ENCODE data around the gene CTSS. TPM values are rescaled to one million over a fixed set of nuclear protein-coding genes. Genes with fewer than 3 reads are reported as not detected.
A peak's percentile ranks its signal among the peaks of the same experiment; 100 is the strongest.
"Not testable (repeated sequence)": the region's sequence is repeated elsewhere in the genome, so short reads cannot be mapped to it uniquely, and the experiment has no call there.

The CTSS gene
- total RNA-seq, 2 experiments from 2014 or later = 123 to 127 TPM

DNA sequence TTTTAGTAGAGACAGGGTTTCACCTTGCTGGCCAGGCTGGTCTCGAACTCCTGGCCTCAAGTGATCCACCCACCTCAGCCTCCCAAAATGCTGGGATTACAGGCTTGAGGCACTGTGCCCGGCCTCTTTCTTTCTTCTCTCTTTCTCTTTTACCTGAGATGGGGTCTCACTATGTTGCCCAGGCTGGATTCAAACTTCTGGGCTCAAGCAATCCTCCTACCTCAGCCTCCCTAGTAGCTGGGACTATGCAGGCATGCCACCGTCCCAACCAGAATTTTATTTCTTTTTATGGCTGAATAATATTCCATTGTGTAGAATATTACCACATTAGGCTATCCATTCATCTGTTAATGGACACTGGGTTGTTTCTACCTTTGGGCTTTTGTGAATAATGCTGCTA, 28.2 kb upstream of the CTSS start:
- DNase-seq, H3K27me3 Mint-ChIP-seq, CTCF ChIA-PET, H3K4me3 Mint-ChIP-seq, POLR2A ChIA-PET, H3K9me3 Mint-ChIP-seq, H3K4me1 Mint-ChIP-seq, H3K27ac Mint-ChIP-seq: not testable (repeated sequence)
- H3K36me3 Mint-ChIP-seq (ENCODE audit: low read depth) = peaks cover 17% of the 10 kb centered on the region

DNA sequence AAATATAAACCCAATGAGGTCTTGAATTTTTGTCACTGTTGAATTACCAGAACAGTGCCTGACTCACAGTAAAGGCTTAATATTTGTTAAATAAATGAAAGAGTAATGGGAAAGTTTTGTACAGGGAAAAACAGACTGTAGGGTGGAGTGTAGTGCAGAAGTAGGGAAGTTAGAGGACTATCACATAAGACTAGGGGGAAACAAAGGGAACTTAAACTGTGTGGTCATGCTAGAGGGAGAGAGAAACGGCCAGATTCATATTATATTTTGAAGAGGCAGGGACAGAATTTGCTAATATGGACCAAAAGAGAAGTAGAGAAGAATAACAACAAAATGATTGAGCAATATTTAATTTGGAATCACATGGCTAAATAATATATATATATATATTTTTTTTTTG, 27.6 kb upstream of the CTSS start:
- no peaks in the 10 kb centered on the region for H3K27me3 Mint-ChIP-seq
- DNase-seq = no peak
- no peaks in the 10 kb centered on the region for H3K9me3 Mint-ChIP-seq
- no peak overlapping the region for H3K4me3 Mint-ChIP-seq
- CTCF ChIA-PET = no interaction called here
- H3K27ac Mint-ChIP-seq = no peak overlapping the region
- no peaks in the 10 kb centered on the region for H3K4me1 Mint-ChIP-seq
- H3K36me3 Mint-ChIP-seq (ENCODE audit: low read depth) = peaks cover 12% of the 10 kb centered on the region
- POLR2A ChIA-PET = no interaction called here

DNA sequence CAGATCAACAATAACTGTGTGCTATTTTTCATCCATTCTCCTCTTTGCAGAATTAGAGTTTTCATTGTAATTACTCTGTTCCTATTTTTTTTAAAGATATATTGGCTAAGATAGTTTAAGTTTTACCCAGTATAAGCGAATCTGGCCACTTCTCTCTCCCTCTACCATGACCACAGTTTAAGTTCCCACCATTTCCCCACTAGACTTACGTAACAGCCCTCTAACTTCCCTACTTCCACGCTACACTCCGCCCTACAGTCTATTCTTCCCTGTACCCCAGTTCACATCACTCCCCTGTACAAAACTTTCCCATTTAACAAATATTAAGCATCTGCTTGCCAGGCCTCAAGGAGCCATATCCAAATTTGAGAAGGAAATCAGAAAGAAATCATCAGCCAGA, 26.0 kb upstream of the CTSS start:
- POLR2A ChIA-PET = no interaction called here
- Mint-ChIP-seq H3K36me3 (ENCODE audit: low read depth) (peaks cover 4% of the 10 kb centered on the region), H3K4me3 (no peak overlapping the region), H3K9me3 (no peaks in the 10 kb centered on the region), H3K4me1 (peaks cover 7% of the 10 kb centered on the region), H3K27me3 (no peaks in the 10 kb centered on the region), H3K27ac (no peak overlapping the region)
- CTCF ChIA-PET = interaction anchor here (0.6 kb wide), 1 partner anchor 131 kb away, joined by 3 read pairs; no protein-coding TSS in a partner anchor
- DNase-seq = no peak

DNA sequence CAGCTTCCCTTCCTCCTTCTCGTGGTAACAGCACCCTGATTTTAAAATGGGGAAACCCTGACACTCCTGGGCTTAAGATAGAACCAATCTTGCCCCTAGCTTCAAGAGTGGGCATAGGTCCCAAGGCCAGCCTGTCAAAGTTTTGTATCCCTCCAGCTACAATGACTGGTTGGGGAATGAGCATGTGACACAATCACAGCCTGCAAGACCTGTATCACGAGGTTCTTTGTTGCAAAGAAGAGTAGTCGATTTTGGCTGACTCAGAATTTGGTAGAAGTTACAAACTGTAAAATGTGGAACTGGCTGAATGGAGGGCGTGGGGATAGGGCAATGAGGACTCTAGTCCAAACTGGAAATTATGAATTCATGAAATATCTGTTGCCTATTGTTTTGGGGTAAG, 23.8 kb upstream of the CTSS start:
- no peaks in the 10 kb centered on the region for H3K9me3 Mint-ChIP-seq
- H3K4me1 Mint-ChIP-seq = peaks cover 7% of the 10 kb centered on the region
- ChIA-PET CTCF (no interaction called here), POLR2A (no interaction called here)
- no peaks in the 10 kb centered on the region for H3K27me3 Mint-ChIP-seq
- no peak for DNase-seq
- no peak overlapping the region for H3K27ac Mint-ChIP-seq
- no peak overlapping the region for H3K4me3 Mint-ChIP-seq
- H3K36me3 Mint-ChIP-seq (ENCODE audit: low read depth) = no peaks in the 10 kb centered on the region

DNA sequence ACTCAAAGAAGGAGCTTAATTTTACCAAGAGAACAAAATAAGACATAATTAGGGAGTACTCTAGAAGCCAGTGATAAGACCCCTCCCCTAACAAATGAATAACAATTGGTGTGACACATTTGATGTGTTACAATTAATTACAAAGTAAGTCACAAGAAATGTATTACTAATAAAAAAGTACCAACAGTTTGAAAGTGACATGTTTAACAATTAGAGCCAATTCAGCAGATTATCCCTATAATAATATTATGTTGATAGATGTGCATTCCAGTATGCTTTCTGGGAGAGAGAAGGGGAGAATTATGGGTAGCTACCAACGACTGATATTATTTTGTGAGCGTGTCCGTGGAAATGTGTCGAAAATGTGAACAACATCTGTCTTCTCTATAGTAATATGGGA, 23.4 kb upstream of the CTSS start:
- CTCF ChIA-PET = no interaction called here
- Mint-ChIP-seq H3K9me3 (no peaks in the 10 kb centered on the region), H3K27me3 (no peaks in the 10 kb centered on the region), H3K27ac (no peak overlapping the region), H3K36me3 (ENCODE audit: low read depth) (no peaks in the 10 kb centered on the region), H3K4me3 (no peak overlapping the region), H3K4me1 (peaks cover 7% of the 10 kb centered on the region)
- POLR2A ChIA-PET = no interaction called here
- no peak for DNase-seq

DNA sequence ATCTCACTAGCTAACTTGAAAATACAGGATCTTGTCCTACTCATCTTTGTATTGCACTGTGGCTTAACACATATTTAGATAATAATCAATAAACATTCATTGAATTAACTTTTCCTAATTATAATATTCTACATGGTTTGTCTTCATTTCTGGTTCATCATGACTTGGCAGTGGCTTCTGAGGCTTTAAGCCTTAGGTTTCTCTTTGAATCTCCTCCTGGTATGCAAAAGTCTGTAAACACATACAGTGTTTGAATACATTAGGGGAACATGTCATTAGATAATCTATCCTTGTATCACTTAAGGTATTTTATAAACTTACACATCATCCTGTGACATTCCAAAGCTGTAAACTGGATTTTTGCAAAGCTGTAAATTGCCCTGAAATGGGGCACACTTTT, 21.9 kb upstream of the CTSS start:
- Mint-ChIP-seq H3K4me1 (peaks cover 7% of the 10 kb centered on the region), H3K27ac (no peak overlapping the region), H3K36me3 (ENCODE audit: low read depth) (no peaks in the 10 kb centered on the region), H3K27me3 (peaks cover 2% of the 10 kb centered on the region), H3K4me3 (no peak overlapping the region), H3K9me3 (no peaks in the 10 kb centered on the region)
- ChIA-PET CTCF (no interaction called here), POLR2A (interaction anchor here (0.6 to 1.4 kb wide), 2 partner anchors 12 to 57 kb away, joined by 3 read pairs; no protein-coding TSS in a partner anchor)
- no peak for DNase-seq

DNA sequence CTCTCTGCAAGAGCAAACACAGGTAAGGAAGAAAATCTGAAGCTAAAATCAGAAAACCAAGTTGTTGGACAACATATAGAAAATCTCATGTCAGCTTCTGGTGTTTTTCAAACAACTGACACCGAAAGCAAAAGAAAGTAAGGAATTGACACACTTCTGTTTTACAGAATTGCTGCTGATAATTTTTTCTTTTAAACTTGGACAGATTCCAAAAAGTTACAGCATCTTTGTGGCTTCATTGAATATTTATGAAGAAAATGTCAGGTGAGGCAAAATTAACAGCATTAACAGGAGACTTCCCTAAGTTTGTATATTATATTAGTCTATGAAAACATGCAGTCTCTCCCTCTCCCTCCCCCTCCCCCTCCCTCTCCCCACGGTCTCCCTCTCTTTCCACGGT, 14.9 kb upstream of the CTSS start:
- CTCF ChIA-PET = no interaction called here
- H3K27ac Mint-ChIP-seq = no peak overlapping the region

DNA sequence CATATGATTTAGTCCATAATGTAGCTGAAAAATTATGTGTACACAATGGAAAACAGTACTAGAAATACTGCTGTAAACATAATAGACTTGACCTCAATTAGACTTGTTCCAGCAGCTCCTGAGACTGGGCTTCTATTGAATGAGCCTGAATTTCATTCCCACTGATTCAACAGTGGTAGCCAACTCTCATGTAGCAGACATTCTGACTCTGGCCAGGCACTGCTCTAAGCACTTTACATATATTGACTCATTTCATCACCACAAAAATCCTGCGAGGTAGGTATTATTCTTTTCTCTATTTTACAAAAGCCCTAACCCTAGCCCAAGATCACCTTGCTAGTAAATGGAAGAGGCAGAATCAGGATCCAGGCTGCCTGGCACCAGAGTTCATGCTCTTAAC, 12.8 kb upstream of the CTSS start:
- Mint-ChIP-seq H3K27ac (no peak overlapping the region), H3K27me3 (peaks cover 2% of the 10 kb centered on the region), H3K36me3 (ENCODE audit: low read depth) (peaks cover 4% of the 10 kb centered on the region), H3K4me1 (peaks cover 14% of the 10 kb centered on the region), H3K4me3 (no peak overlapping the region), H3K9me3 (peaks cover 4% of the 10 kb centered on the region)
- CTCF ChIA-PET = no interaction called here
- POLR2A ChIA-PET = no interaction called here
- DNase-seq = no peak

More for the DNA sequence above, 14.9 kb upstream of the CTSS start:
- H3K4me1 Mint-ChIP-seq = peaks cover 14% of the 10 kb centered on the region
- H3K36me3 Mint-ChIP-seq (ENCODE audit: low read depth) = peaks cover 4% of the 10 kb centered on the region
- H3K9me3 Mint-ChIP-seq = peaks cover 4% of the 10 kb centered on the region
- POLR2A ChIA-PET = no interaction called here
- H3K4me3 Mint-ChIP-seq = no peak overlapping the region
- peaks cover 2% of the 10 kb centered on the region for H3K27me3 Mint-ChIP-seq
- DNase-seq = no peak

DNA sequence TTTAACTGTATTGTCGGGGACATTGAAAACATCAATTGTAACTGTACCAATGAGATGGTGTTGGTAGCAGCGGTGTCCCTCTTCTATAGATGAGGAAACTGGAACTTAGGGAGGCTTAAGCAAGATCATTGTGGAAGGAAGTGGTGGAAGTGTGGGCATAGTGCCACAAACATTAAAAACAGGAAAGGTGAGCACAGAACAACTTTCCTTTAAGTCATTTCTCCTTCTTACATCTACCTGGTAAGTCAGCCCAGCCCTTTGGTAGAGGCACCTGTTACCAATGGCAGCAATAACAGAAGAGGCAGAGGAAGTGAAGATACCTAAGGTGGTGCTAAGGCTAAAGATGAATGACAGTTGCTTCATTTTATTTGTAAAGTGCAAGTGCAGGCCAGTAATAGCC, 12.0 kb upstream of the CTSS start:
- Mint-ChIP-seq H3K27me3 (no peaks in the 10 kb centered on the region), H3K9me3 (peaks cover 4% of the 10 kb centered on the region), H3K4me1 (peaks cover 14% of the 10 kb centered on the region), H3K4me3 (no peak overlapping the region), H3K36me3 (ENCODE audit: low read depth) (peaks cover 4% of the 10 kb centered on the region), H3K27ac (no peak overlapping the region)
- ChIA-PET CTCF (no interaction called here), POLR2A (no interaction called here)
- DNase-seq = no peak

DNA sequence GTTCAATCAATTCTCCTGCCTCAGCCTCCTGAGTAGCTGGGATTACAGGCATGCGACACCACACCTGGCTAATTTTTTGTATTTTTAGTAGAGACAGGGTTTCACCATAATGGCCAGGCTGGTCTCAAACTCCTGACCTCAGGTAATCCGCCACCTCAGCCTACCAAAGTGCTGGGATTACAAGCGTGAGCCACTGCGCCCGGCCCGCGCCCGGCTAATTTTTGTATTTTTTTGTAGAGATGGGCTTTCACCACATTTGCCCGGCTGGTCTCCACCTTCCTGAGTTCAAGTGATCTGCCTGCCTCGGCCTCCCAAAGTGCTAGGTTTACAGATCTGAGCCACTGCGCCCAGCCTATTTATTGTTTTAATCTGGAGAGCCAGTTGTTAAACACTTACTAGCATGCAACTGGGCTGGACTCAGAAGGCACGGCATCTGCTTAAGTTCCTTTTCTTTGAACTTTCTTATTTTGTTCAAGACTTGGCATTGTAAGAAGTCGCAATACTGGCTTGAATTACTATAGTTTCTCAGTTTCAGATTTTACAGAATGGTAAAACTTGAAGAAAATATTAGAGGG, 10.4 kb upstream of the CTSS start:
- H3K4me3 Mint-ChIP-seq; H3K27ac Mint-ChIP-seq; H3K36me3 Mint-ChIP-seq (ENCODE audit: low read depth); H3K9me3 Mint-ChIP-seq; DNase-seq; H3K27me3 Mint-ChIP-seq; CTCF ChIA-PET: not testable (repeated sequence)
- POLR2A ChIA-PET = interaction anchor here (1.0 kb wide), 2 partner anchors 10 to 11 kb away, joined by 3 to 4 read pairs; no protein-coding TSS in a partner anchor
- H3K4me1 Mint-ChIP-seq = peaks cover 27% of the 10 kb centered on the region

DNA sequence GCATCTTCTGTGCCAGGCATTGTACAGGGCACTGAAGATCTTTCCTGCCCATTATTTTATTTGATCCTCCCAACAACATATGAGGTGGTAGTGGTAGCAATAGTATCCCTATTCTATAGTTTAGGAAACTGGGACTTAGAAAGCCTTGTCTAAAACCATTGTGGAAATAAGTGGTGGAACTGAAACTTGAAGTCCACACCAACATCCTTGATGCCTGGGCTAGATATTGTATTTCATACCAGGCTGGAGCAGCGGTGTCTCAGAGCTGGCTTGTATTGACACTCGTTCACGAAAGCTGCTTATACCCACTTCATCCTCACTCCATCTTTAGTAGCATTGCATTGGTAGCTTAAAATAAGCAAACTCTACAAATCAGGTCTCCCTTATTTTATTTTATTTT, 9.7 kb upstream of the CTSS start:
- peaks cover 33% of the 10 kb centered on the region for H3K4me1 Mint-ChIP-seq
- no peak overlapping the region for H3K4me3 Mint-ChIP-seq
- ChIA-PET CTCF (no interaction called here), POLR2A (interaction anchor here (1.0 kb wide), 2 partner anchors 9 to 12 kb away, joined by 3 to 4 read pairs; no protein-coding TSS in a partner anchor)
- H3K27ac Mint-ChIP-seq = no peak overlapping the region
- no peak for DNase-seq
- H3K36me3 Mint-ChIP-seq (ENCODE audit: low read depth) = peaks cover 1% of the 10 kb centered on the region
- peaks cover 2% of the 10 kb centered on the region for H3K9me3 Mint-ChIP-seq
- H3K27me3 Mint-ChIP-seq = peaks cover 4% of the 10 kb centered on the region

DNA sequence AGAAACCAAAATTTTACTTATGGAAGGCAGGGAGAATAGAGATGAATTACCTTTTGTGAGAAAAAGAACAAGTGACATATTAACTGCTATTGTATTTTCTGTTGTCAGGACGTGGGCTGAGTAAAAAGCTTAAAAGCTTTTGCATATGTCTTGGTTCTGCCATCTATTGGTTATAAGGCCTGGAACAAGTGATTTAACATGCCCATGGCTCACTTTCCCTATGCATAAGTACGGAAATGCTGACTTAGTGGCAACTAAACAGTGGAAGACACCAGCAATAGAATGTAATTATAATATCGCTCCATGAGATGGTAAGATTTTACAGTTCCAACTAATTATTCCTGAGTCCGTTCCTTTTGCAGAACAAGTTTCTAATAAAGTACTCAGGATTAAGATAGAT, 6.7 kb upstream of the CTSS start:
- no peak overlapping the region for H3K4me3 Mint-ChIP-seq
- H3K4me1 Mint-ChIP-seq = peaks cover 21% of the 10 kb centered on the region
- DNase-seq = no peak
- no peaks in the 10 kb centered on the region for H3K9me3 Mint-ChIP-seq
- H3K27ac Mint-ChIP-seq = no peak overlapping the region
- POLR2A ChIA-PET = no interaction called here
- CTCF ChIA-PET = no interaction called here
- H3K27me3 Mint-ChIP-seq = peaks cover 5% of the 10 kb centered on the region
- H3K36me3 Mint-ChIP-seq (ENCODE audit: low read depth) = no peaks in the 10 kb centered on the region

DNA sequence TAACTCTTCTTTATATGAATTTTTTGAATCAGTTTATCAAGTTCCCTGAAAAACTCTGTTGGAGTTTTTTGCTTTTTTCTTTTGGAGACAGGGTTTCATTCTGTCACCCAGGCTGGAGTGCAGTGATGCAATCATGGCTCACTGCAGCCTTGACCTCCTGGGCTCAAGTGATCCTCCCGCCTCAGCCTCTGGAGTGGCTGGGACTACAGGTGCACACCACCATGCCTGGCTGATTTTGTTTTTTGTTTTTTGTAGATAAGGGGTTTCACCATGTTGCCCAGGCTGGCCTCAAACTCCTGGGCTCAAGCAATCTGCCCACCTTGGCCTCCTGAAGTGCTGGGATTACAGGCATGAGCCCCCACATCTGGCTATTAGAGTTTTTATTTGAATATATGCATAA, 2.1 kb upstream of the CTSS start:
- H3K4me3 Mint-ChIP-seq, CTCF ChIA-PET, DNase-seq, H3K27me3 Mint-ChIP-seq, H3K9me3 Mint-ChIP-seq, H3K27ac Mint-ChIP-seq: not testable (repeated sequence)
- POLR2A ChIA-PET = interaction anchor here (1.0 to 2.8 kb wide), 2 partner anchors 139 to 188 kb away, joined by 3 to 10 read pairs; partner anchors contain the start of genes ENSA and MCL1
- H3K36me3 Mint-ChIP-seq (ENCODE audit: low read depth) = peaks cover 12% of the 10 kb centered on the region
- H3K4me1 Mint-ChIP-seq = peaks cover 43% of the 10 kb centered on the region

DNA sequence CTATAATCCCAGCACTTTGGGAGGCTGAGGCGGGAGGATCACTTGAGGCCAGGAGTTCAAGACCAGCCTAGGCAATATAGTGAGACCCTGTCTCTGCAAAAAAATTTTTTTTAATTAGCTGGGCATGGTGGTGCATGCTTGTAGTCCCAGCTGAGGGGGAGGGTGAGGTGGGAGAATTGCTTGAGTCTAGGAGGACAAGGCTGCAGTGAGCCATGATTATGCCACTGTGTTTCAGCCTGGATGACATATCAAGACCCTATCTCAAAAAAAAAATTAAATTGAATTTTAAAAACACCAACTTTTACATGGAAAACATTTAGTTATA, 361 bp upstream of the CTSS start:
- H3K27ac Mint-ChIP-seq = peak overlapping the region; percentile 81
- H3K36me3 Mint-ChIP-seq (ENCODE audit: low read depth) = peaks cover 27% of the 10 kb centered on the region
- H3K4me1 Mint-ChIP-seq = peaks cover 39% of the 10 kb centered on the region
- not testable (repeated sequence) for H3K27me3 Mint-ChIP-seq, DNase-seq, H3K9me3 Mint-ChIP-seq
- CTCF ChIA-PET = interaction anchor here (0.7 kb wide), 1 partner anchor 230 kb away, joined by 3 read pairs; no protein-coding TSS in a partner anchor
- H3K4me3 Mint-ChIP-seq = peak overlapping the region; percentile 83
- POLR2A ChIA-PET = interaction anchor here (0.8 to 2.8 kb wide), 12 partner anchors 8 to 402 kb away, joined by 3 to 10 read pairs (median 4); partner anchors contain the start of genes ENSA, MCL1, RPRD2 and SETDB1
